GM21825 (cell line): ENCODE results near the gene TRAF3IP1.
"Not testable (repeated sequence)": the region's sequence is repeated elsewhere in the genome, so short reads cannot be mapped to it uniquely, and the experiment has no call there.

Experiments used
- ATAC-seq: cut with Tn5 transposase; IDR thresholded peaks from one replicate; pipeline ENCODE4 v1.9.1; 2021; ENCODE audit warnings: mild to moderate bottlenecking, moderate library complexity; ENCODE audit not compliant: unreplicated experiment

Gene TRAF3IP1

DNA sequence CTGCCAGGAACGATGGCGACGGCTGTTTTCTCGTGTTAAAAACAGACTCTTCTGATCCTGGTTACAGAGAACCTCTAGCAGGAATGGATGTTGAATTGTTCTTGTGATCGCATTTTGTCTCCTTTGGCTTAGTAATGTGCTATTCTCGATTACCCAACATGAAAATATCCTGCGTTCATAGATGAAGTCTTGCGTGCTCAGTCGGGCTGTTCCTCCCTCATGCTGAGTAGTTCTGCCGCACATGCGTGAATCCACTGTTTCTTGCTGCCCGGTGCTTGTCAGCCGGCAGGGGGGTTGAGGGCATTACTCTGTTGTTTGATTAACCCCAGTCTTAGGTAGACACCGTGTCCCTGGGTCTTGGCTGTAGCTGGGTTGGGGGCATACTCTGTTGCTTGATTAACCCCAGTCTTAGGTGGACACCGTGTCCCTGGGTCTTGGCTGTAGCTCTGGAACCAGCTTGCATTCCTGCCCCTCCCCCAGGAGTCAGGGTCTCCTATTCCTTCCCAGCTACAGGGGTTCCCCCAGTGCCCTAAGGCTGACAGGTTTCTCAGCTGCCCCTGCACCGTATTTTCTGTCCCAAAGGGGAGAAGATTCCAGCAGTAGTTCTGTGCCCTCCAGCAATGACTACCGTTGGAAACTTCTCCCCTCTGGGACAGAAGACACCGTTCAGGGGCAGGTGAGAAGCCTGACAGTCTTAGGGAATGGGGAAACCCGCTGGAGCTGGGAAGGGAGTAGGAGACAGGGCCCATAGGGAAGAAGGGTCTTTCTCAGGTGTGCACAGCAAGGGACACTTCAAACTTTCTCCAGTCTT, 84.3 kb downstream of the TRAF3IP1 start:
- no peak for ATAC-seq

DNA sequence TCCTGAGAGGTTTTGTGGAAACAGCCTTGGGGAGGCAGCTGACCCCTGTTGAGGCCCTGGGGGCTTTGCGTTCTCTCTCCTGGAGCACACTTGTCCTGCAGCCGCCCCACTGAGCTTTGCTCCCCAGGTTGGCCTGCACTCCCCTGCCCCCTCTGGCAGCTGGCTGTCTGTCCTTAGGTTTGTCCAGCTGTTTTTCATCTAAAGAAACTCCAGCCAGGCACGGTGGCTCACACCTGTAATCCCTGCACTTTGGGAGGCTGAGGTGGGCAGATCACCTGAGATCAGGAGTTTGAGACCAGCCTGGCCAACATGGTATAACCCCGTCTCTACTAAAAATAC, 84.9 kb downstream of the TRAF3IP1 start:
- not testable (repeated sequence) for ATAC-seq

- ATAC-seq: no peak
These were observed 86.1 kb downstream of the TRAF3IP1 start for GRCh38 chr2:238406221-238406997.

DNA sequence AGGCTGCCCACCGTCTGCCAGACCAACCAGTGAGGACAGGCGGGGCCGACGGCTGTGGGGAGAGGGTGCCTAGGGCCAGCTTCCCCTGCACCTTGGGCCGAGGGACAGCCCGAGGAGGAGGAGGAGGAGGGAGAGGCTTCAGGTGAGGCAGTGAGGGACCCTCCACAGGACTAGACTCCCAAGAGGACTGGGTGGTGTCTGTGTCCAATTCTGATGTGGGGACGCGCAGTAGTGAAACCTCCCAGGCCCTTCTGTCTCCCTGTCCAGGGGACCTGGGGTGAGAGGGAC, 86.6 kb downstream of the TRAF3IP1 start:
- ATAC-seq: no peak

DNA sequence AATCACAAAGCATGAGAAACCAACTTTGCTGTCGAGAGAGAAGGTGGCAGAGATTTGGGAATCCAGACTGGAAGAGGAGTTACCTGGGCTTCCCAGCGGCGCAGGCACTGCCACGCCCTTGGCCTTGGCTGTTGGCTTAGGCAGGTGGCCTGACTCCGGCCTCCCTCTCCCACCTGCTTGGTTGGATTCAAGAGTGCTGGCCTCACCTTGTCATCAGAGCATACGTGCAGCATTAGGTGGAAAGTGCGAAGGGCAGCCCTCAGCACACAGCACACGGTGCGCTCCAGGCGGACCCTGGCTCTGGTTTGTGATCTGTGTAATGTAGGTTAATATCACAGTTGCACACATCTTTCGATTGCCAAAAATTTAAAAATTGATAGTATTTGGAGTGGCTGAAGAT, 87.2 kb downstream of the TRAF3IP1 start:
- ATAC-seq: no peak

GRCh38 chr2:238408615-238409340, 88.5 kb downstream of the TRAF3IP1 start:
- ATAC-seq: no peak

- no peak for ATAC-seq
These were observed 89.3 kb downstream of the TRAF3IP1 start for GRCh38 chr2:238409341-238410199.

- ATAC-seq: no peak
These were observed 91.9 kb downstream of the TRAF3IP1 start for GRCh38 chr2:238412067-238412767.

- no peak for ATAC-seq
These were observed 93.0 kb downstream of the TRAF3IP1 start for GRCh38 chr2:238413368-238413767.

- no peak for ATAC-seq
These were observed 94.9 kb downstream of the TRAF3IP1 start for GRCh38 chr2:238415036-238415764.

GRCh38 chr2:238415893-238416292, 95.6 kb downstream of the TRAF3IP1 start:
- ATAC-seq: no peak

GRCh38 chr2:238418196-238418998, 98.1 kb downstream of the TRAF3IP1 start:
- ATAC-seq: no peak

DNA sequence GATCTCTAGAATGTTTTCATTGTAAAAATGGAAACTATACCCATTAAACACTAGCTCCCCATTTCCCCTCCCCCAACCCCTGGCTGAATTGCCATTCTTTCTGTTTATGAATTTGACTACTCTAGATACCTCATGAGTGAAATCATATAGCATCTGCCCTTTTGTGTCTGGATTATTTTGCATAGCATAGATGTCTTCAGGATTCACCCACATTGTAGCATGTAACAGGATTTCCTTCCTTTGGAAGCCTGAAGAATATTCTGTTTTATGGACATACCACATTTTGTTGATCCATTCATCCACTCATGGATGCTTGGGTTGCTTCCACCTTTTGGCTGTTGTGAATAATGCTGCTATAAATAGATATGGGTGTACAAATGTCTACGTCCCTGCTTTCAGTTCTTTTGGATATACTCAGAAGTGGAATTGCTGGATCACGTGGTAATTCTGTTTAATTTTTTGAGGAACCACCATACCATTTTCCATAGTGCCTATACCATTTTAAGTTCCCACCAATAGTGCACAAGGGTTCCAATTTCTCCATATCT, 98.8 kb downstream of the TRAF3IP1 start:
- ATAC-seq: no peak

DNA sequence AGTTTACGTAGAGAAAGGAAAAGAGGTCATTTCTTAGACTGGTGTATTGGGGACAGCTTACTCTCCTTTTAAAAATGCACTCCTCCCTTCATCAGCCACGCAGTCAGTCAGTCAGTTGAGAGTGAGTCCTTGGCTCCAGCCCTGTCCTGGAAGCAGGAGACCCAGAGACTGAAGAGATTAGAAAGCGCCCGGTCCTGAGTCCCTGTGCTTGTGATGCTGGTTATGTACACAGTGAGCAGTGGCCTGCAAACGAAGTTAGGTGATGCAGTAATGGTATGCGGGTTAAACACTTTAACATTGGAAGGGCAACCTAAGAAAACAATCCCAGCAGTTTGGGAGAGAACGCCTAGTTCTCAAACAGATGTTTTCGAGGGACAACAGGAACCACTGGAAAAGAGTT, 100.1 kb downstream of the TRAF3IP1 start:
- ATAC-seq: no peak

DNA sequence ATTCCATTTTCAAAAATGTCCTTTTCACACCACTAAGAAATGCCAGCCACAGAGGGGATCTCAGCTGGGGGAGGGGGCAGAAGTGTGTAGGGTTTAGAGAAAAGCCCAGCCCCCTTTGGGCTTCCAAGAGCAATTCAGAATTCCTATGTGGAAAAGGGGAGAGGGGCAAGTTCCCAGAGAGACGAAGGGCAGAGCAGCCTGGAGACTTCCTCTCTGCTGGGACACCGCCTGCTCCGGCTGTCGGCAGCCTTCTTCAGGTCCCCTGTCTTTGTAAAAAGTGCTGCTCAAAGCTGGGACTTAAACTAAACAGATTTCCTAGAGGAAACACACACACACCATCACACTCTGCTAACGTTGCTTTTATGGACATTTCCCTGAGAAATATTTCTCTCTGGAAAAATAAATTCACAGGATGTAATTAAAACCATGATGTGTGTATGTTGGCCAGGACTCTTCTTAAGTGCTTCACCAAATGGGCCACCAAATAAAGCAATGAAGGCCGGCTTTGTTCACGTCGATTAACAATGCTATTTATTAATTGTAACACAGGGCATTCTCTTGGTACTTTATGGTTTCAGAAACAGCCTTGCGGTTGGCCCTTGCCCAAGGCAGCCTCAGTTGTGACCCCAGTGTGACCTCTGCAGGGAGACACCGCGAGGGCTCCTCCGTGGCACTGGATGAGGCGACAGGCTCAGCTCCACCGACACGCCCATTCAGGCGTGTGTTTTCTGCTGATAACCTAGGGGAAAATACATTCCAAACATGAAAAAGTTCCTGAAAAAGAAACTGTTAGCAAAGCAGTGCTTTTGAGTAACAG, 100.8 kb downstream of the TRAF3IP1 start:
- no peak for ATAC-seq

DNA sequence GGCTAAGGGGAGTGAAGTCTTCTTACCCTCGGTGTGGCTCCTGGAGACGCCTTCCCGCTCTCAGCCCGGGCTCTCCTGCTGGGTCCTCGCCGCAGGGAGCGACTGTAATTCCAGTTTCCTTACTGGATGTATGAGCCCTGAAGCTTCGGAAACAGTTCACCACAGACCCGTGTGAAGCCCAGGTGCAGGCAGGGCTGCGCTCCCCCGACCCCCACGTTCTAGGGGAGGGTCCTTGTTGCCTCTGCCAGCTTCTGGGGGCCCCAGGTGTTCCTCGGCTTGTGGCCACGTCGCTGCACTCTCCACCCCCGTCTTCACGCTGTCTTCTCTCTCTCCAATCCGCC, 101.3 kb downstream of the TRAF3IP1 start:
- no peak for ATAC-seq

DNA sequence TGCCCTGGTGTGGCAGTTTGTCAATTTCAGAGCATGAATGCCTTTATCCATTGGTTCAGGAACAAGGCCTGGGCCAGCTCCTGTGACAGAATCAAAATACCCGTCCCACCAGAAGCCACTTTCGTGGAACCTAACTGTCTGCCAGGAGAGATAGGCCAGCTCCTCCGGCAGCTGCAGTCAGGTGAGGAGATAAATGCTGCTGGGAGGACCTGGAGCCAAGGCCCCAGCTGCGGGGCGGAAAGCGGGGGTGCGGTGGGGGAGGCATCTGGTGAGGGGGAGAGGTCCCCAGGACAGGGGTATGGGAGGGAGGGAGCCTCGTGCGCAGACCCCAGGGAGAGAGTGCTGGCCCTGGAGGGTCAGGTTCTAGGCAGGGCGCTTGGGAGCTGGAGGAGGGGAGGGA, 102.0 kb downstream of the TRAF3IP1 start:
- ATAC-seq: no peak

DNA sequence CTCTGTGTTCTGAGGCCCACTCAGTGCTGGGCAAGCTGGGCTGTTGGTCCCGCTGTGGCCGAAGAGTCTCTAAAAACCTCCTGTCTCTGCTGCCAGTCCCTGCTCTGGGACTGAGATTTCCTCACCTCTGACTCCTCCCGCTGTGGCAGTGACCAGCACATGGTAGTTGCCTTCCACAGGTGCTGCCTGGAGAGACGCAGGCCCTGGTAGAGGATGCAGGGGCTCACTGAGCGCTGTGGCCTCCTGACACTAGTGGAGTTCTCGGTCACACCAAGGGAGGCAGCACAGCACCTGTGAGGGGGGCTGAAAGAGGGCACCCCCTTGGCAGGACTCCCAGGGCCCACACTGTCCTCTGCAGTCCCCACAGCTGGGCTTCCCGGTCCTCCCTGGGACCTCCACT, 102.6 kb downstream of the TRAF3IP1 start:
- no peak for ATAC-seq
